GM12801 (cell line): ENCODE measurements around the gene ESRRA.

Experiments used
- CTCF ChIP-seq: IDR thresholded peaks from one replicate; pipeline ENCODE4 v1.5.1; 2011; ENCODE audit warnings: control low read depth; ENCODE audit not compliant: insufficient read length; ENCODE audit errors: extremely low read depth

Gene ESRRA

DNA sequence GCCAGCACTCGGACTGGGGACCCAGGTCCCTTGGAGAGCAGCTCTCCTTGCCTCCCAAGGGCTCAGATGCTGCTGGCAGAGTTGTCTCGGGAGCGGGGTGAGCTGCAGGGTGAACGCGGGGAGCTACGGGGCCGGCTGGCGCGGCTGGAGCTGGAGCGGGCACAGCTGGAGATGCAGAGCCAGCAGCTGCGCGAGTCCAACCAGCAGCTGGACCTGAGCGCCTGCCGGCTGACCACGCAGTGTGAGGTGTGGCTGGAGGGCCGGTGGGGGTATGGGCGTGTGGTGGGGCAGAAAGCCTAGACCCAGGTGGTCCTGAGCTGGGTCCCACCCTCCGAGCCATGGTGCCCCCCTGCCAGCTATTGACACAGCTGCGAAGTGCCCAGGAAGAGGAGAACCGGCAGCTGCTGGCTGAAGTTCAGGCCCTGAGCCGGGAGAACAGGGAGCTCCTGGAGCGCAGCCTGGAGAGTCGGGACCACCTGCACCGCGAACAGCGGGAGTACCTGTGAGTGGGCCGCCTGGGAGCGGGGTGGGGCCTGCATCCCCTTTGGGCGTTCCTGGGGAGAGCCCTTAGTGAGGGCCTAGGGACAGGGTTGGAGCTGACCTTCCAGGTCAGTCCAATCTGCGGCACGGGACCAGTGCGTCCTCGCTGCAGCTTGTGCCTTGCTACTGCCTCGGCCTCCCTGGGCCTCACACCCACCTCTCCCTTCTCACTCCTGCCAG lies 47.8 kb downstream of the ESRRA start:
- no peak for TF ChIP-seq CTCF

GRCh38 chr11:64353715-64354506 lies 48.6 kb downstream of the ESRRA start:
- no peak for TF ChIP-seq CTCF

GRCh38 chr11:64355078-64355940 lies 50.0 kb downstream of the ESRRA start:
- no peak for TF ChIP-seq CTCF

GRCh38 chr11:64356498-64357411 lies 51.4 kb downstream of the ESRRA start:
- TF ChIP-seq CTCF, result no peak

DNA sequence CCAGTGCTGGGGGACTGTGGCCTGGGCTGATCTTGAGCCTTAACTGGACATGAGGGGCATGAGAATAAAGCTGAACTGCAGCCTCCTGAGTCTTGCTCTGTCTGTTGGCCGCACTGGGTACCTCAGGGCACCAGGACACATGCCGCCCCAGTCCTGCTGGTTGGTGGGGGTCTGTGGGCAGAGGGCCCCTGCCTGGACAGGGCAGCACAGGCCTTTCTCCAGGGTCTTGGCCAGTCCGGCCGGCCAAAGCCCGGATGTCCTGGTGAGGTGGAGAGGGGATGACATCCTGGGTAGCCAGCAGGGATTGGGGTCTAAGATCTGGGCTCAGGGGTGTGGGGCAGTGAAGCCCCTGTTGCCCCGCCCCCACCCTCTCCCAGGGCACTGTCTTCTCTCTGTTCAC lies 52.1 kb downstream of the ESRRA start:
- TF ChIP-seq CTCF, result no peak

DNA sequence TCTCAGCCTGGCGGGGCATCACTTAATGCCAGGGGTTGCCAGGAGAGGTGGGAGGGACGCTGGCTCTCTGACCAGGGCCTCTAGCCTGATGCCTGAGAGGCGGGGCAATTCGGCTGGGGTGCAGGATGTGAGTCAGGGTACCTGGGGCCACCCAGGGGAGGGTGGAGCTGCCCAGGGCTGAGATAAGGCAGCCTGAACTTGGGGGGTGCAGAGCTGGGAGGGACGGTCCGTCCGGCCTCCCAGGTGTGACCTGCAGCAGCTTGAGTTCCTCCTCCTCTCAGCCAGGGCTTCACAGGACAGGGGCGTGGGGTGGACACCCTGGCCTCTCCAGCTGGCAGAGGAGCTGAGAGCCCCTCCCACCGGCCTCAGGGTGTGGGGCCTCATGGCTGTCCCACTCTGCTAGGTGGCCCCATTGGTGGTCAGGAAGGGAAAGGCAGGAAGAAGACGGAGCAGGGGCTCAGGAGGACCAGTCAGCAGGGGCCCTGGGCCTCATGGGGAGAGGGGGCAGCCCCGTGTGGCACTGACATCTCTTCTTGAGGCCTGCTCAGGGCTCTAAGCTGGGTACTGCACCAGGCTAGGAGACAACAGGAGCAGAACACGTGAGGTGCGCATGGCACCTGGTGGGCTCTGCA lies 52.7 kb downstream of the ESRRA start:
- TF ChIP-seq CTCF, result no peak
